MM.1S (cell line): ENCODE results near the gene ABCA13.

Experiments used
- DNase-seq: peaks from one replicate; pipeline ENCODE4 v3.0.0-alpha.2; 2015
- H2AFZ ChIP-seq: fragments of 300-600 bp; sonication (generic); 2 replicates; pipeline ENCODE4 v1.6.0; 2016; ENCODE audit warnings: antibody characterized with exemption, low read length
- H3F3A ChIP-seq: fragments of 300-600 bp; sonication (generic); 2 replicates; pipeline ENCODE4 v1.6.1; 2016; ENCODE audit warnings: mild to moderate bottlenecking, antibody characterized with exemption, low read length, moderate library complexity, mixed read lengths; ENCODE audit not compliant: insufficient read depth
- H3K27ac ChIP-seq: fragments of 300-600 bp; sonication (generic); 2 replicates; pipeline ENCODE4 v1.5.1; 2016; ENCODE audit warnings: mild to moderate bottlenecking, low read length
- H3K27me3 ChIP-seq: fragments of 300-600 bp; sonication (generic); replicated peaks from 2 replicates; pipeline ENCODE4 v1.6.0; 2016; ENCODE audit warnings: low read length; ENCODE audit not compliant: insufficient read depth
- H3K36me3 ChIP-seq: fragments of 300-600 bp; sonication (generic); replicated peaks from 2 replicates; pipeline ENCODE4 v1.6.1; 2016; ENCODE audit warnings: mild to moderate bottlenecking, low read length, mixed read lengths; ENCODE audit not compliant: insufficient read depth
- H3K4me1 ChIP-seq: fragments of 300-600 bp; sonication (generic); 2 replicates; pipeline ENCODE4 v1.6.1; 2016; ENCODE audit warnings: low read length, mixed read lengths
- H3K4me2 ChIP-seq: fragments of 300-600 bp; sonication (generic); 2 replicates; pipeline ENCODE4 v1.6.0; 2016; ENCODE audit warnings: low read depth, low read length
- H3K4me3 ChIP-seq: fragments of 300-600 bp; sonication (generic); 2 replicates; pipeline ENCODE4 v1.5.1; 2016; ENCODE audit warnings: low read length, mixed read lengths
- H3K79me2 ChIP-seq: fragments of 300-600 bp; sonication (generic); 2 replicates; pipeline ENCODE4 v1.6.1; 2016; ENCODE audit warnings: mixed run types, low read length, mixed read lengths
- H3K9ac ChIP-seq: fragments of 300-600 bp; sonication (generic); 2 replicates; pipeline ENCODE4 v1.6.1; 2016; ENCODE audit warnings: low read length, mixed read lengths
- H3K9me2 ChIP-seq: fragments of 300-600 bp; sonication (generic); replicated peaks from 2 replicates; pipeline ENCODE4 v1.6.1; 2016; ENCODE audit warnings: mild to moderate bottlenecking, low read length, mixed read lengths; ENCODE audit not compliant: insufficient read depth
- H3K9me3 ChIP-seq: fragments of 300-600 bp; sonication (generic); replicated peaks from 2 replicates; pipeline ENCODE4 v1.6.1; 2016; ENCODE audit warnings: mild to moderate bottlenecking, low read length, mixed read lengths; ENCODE audit not compliant: insufficient read depth
- H4K20me1 ChIP-seq: fragments of 300-600 bp; sonication (generic); 2 replicates; pipeline ENCODE4 v1.6.1; 2016; ENCODE audit warnings: mild to moderate bottlenecking, low read length, moderate library complexity, mixed read lengths; ENCODE audit not compliant: insufficient read depth
- CTCF ChIP-seq: fragments of 300-600 bp; sonication (generic); IDR thresholded peaks from 2 replicates; pipeline ENCODE4 v1.5.1; 2016; ENCODE audit warnings: antibody characterized with exemption, low read length, mixed read lengths
- EZH2 ChIP-seq: fragments of 300-600 bp; sonication (generic); optimal IDR thresholded peaks from 2 replicates; pipeline ENCODE3; 2017; ENCODE audit warnings: low read depth, mild to moderate bottlenecking, antibody characterized with exemption, low read length, mixed read lengths
- EZH2phosphoT487 ChIP-seq: fragments of 300-600 bp; sonication (generic); IDR thresholded peaks from 2 replicates; pipeline ENCODE4 v1.6.1; 2018; ENCODE audit warnings: antibody characterized with exemption, low read length

Gene ABCA13

GRCh38 chr7:48217266-48217665 lies 46.0 kb downstream of the ABCA13 start:
- Histone ChIP-seq H3K9ac (no peak overlapping the region), H3K4me1 (no peaks in the 10 kb centered on the region), H3K9me3 (no peaks in the 10 kb centered on the region), H3K4me3 (no peak overlapping the region), H3K79me2 (no peaks in the 10 kb centered on the region), H3K27me3 (no peaks in the 10 kb centered on the region), H4K20me1 (no peaks in the 10 kb centered on the region), H3F3A (no peaks in the 10 kb centered on the region), H3K4me2 (no peak overlapping the region), H3K9me2 (no peaks in the 10 kb centered on the region), H2AFZ (no peak overlapping the region), H3K27ac (no peak overlapping the region), H3K36me3 (no peaks in the 10 kb centered on the region)
- DNase-seq: no peak
- TF ChIP-seq EZH2: no peak

GRCh38 chr7:48217753-48218152 lies 46.5 kb downstream of the ABCA13 start:
- Histone ChIP-seq H3K27me3 (no peaks in the 10 kb centered on the region), H3K79me2 (no peaks in the 10 kb centered on the region), H2AFZ (no peak overlapping the region), H3K4me3 (no peak overlapping the region), H3K4me2 (no peak overlapping the region), H3K27ac (no peak overlapping the region), H3K4me1 (no peaks in the 10 kb centered on the region), H3K9me2 (no peaks in the 10 kb centered on the region), H4K20me1 (no peaks in the 10 kb centered on the region), H3K9me3 (no peaks in the 10 kb centered on the region), H3K36me3 (no peaks in the 10 kb centered on the region), H3F3A (no peaks in the 10 kb centered on the region), H3K9ac (no peak overlapping the region)
- TF ChIP-seq EZH2 (no peak), CTCF (no peak), EZH2phosphoT487 (no peak)
- no peak for DNase-seq

- Histone ChIP-seq H3K9ac (no peak overlapping the region), H3K4me2 (no peak overlapping the region), H3K9me3 (no peaks in the 10 kb centered on the region), H3K9me2 (no peaks in the 10 kb centered on the region), H3K4me1 (no peaks in the 10 kb centered on the region), H3F3A (no peaks in the 10 kb centered on the region), H3K27me3 (no peaks in the 10 kb centered on the region), H3K36me3 (no peaks in the 10 kb centered on the region), H2AFZ (no peak overlapping the region), H4K20me1 (no peaks in the 10 kb centered on the region), H3K27ac (no peak overlapping the region), H3K4me3 (no peak overlapping the region), H3K79me2 (no peaks in the 10 kb centered on the region)
- TF ChIP-seq EZH2 (no peak), EZH2phosphoT487 (no peak), CTCF (no peak)
- no peak for DNase-seq
Observed at GRCh38 chr7:48224042-48224441, 52.8 kb downstream of the ABCA13 start.

DNA sequence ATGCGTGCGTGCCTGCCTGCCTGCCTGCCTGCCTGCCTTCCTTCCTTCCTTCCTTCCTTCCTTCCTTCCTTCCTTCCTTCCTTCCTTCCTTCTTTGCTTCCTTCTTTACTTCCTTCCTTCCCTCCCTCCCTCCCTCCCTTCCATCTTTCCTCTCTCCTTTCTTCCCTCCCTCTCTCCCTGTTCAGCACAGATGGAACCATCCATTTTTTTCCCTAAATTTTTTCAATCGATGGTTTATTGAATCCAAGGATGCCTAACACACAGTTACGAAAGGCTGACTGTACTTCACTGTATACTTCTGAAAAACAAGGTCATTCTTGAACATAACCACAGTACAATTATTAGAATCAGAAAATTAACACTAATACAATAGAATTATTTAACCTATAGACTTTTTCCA lies 53.8 kb downstream of the ABCA13 start:
- H3K9me2 ChIP-seq: no peaks in the 10 kb centered on the region
- H2AFZ ChIP-seq: no peak overlapping the region
- no peaks in the 10 kb centered on the region for H3K4me1 ChIP-seq
- DNase-seq: no peak
- no peaks in the 10 kb centered on the region for H3K79me2 ChIP-seq
- H3K27me3 ChIP-seq: no peaks in the 10 kb centered on the region
- H3F3A ChIP-seq: no peaks in the 10 kb centered on the region
- no peaks in the 10 kb centered on the region for H3K9me3 ChIP-seq
- TF ChIP-seq EZH2 (no peak), EZH2phosphoT487 (no peak), CTCF (no peak)
- no peak overlapping the region for H3K27ac ChIP-seq
- no peaks in the 10 kb centered on the region for H3K36me3 ChIP-seq
- H3K4me2 ChIP-seq: no peak overlapping the region
- no peak overlapping the region for H3K4me3 ChIP-seq
- H3K9ac ChIP-seq: no peak overlapping the region
- no peaks in the 10 kb centered on the region for H4K20me1 ChIP-seq
